Measurements from ENCODE around the gene SRRM4. TPM values are rescaled to one million over a fixed set of nuclear protein-coding genes. Genes with fewer than 3 reads are reported as not detected.

SRRM4 gene
- total RNA-seq, 1 experiment from 2014 or later, result 0.96 TPM

GRCh38 chr12:119060847-119061796 is 79.8 kb downstream of the SRRM4 start:
- Mint-ChIP-seq H3K4me3 (no peak overlapping the region), H3K27ac (no peak overlapping the region), H3K36me3 (no peaks in the 10 kb centered on the region), H3K27me3 (ENCODE audit: low read depth) (peaks cover 4% of the 10 kb centered on the region; the same call in 1 of the 2 replicates), H3K4me1 (peaks cover 13% of the 10 kb centered on the region), H3K9me3 (peaks cover 9% of the 10 kb centered on the region)
- POLR2A ChIA-PET, result no interaction called here
- peak; percentile 83 for ATAC-seq
- DNase-seq (ENCODE audit: low spot score), result peak; percentile 85
- CTCF ChIA-PET, result interaction anchor here (0.6 kb wide), 1 partner anchor 24 kb away, joined by 3 read pairs; no protein-coding TSS in a partner anchor
- TF ChIP-seq, protein P1, sequence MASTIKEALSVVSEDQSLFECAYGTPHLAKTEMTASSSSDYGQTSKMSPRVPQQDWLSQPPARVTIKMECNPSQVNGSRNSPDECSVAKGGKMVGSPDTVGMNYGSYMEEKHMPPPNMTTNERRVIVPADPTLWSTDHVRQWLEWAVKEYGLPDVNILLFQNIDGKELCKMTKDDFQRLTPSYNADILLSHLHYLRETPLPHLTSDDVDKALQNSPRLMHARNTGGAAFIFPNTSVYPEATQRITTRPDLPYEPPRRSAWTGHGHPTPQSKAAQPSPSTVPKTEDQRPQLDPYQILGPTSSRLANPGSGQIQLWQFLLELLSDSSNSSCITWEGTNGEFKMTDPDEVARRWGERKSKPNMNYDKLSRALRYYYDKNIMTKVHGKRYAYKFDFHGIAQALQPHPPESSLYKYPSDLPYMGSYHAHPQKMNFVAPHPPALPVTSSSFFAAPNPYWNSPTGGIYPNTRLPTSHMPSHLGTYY (CRISPR knock-in tag; IDR thresholded peaks at IDR 0.05), result no peak
- TF ChIP-seq ZBTB43 (CRISPR knock-in tag; IDR thresholded peaks at IDR 0.05) (peak; percentile 93), IRF2 (CRISPR knock-in tag; IDR thresholded peaks at IDR 0.05; ENCODE audit: borderline replicate concordance, low read depth) (no peak; the same call in 1 of the 2 replicates), FOXK1 (CRISPR knock-in tag; IDR thresholded peaks at IDR 0.05) (peak; percentile 87; the same call in 1 of the 2 replicates), TP53 (CRISPR knock-in tag; IDR thresholded peaks at IDR 0.05) (0 out of 2 replicates have a peak, but pooled peaks have one; percentile 63), CREM (CRISPR knock-in tag; IDR thresholded peaks at IDR 0.05) (no peak), TCF7 (CRISPR knock-in tag; IDR thresholded peaks at IDR 0.05; ENCODE audit: low read depth) (0 out of 2 replicates have a peak, but pooled peaks have one; percentile 28), TEAD4 (CRISPR knock-in tag; IDR thresholded peaks at IDR 0.05) (peak; percentile 72; the same call in 1 of the 2 replicates), KAT7 (CRISPR knock-in tag; IDR thresholded peaks at IDR 0.05; ENCODE audit: borderline replicate concordance) (0 out of 2 replicates have a peak, but pooled peaks have one; percentile 43), ARID4B (CRISPR knock-in tag; IDR thresholded peaks at IDR 0.05; ENCODE audit: borderline replicate concordance) (peak; percentile 85), MXD4 (CRISPR knock-in tag; IDR thresholded peaks at IDR 0.05; ENCODE audit: borderline replicate concordance) (no peak), ESRRA (CRISPR knock-in tag; IDR thresholded peaks at IDR 0.05; ENCODE audit: borderline replicate concordance) (no peak), TEAD1 (CRISPR knock-in tag; IDR thresholded peaks at IDR 0.05) (peak; percentile 93), SOX15 (CRISPR knock-in tag; IDR thresholded peaks at IDR 0.05) (no peak), NFYB (CRISPR knock-in tag; conservative IDR thresholded peaks at IDR 0.05; ENCODE audit: low read depth) (peak; percentile 27; the same call in 1 of the 2 replicates), ZNF219 (CRISPR knock-in tag; IDR thresholded peaks at IDR 0.05; ENCODE audit: borderline replicate concordance) (no peak), EMX1 (CRISPR knock-in tag; IDR thresholded peaks at IDR 0.05) (no peak), SP1 (CRISPR knock-in tag; conservative IDR thresholded peaks at IDR 0.05) (no peak; the same call in 1 of the 2 replicates), SMAD4 (CRISPR knock-in tag; IDR thresholded peaks at IDR 0.05) (0 out of 2 replicates have a peak, but pooled peaks have one; percentile 42), NR3C1 (CRISPR knock-in tag; conservative IDR thresholded peaks at IDR 0.05; ENCODE audit: low read depth) (no peak)
- TF ChIP-seq, protein P2, sequence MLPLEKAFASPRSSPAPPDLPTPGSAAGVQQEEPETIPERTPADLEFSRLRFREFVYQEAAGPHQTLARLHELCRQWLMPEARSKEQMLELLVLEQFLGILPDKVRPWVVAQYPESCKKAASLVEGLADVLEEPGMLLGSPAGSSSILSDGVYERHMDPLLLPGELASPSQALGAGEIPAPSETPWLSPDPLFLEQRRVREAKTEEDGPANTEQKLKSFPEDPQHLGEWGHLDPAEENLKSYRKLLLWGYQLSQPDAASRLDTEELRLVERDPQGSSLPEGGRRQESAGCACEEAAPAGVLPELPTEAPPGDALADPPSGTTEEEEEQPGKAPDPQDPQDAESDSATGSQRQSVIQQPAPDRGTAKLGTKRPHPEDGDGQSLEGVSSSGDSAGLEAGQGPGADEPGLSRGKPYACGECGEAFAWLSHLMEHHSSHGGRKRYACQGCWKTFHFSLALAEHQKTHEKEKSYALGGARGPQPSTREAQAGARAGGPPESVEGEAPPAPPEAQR (CRISPR knock-in tag; IDR thresholded peaks at IDR 0.05), result no peak
- TF ChIP-seq, protein P3, sequence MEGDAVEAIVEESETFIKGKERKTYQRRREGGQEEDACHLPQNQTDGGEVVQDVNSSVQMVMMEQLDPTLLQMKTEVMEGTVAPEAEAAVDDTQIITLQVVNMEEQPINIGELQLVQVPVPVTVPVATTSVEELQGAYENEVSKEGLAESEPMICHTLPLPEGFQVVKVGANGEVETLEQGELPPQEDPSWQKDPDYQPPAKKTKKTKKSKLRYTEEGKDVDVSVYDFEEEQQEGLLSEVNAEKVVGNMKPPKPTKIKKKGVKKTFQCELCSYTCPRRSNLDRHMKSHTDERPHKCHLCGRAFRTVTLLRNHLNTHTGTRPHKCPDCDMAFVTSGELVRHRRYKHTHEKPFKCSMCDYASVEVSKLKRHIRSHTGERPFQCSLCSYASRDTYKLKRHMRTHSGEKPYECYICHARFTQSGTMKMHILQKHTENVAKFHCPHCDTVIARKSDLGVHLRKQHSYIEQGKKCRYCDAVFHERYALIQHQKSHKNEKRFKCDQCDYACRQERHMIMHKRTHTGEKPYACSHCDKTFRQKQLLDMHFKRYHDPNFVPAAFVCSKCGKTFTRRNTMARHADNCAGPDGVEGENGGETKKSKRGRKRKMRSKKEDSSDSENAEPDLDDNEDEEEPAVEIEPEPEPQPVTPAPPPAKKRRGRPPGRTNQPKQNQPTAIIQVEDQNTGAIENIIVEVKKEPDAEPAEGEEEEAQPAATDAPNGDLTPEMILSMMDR (IDR thresholded peaks at IDR 0.05), result no peak
- TF ChIP-seq, protein P4, sequence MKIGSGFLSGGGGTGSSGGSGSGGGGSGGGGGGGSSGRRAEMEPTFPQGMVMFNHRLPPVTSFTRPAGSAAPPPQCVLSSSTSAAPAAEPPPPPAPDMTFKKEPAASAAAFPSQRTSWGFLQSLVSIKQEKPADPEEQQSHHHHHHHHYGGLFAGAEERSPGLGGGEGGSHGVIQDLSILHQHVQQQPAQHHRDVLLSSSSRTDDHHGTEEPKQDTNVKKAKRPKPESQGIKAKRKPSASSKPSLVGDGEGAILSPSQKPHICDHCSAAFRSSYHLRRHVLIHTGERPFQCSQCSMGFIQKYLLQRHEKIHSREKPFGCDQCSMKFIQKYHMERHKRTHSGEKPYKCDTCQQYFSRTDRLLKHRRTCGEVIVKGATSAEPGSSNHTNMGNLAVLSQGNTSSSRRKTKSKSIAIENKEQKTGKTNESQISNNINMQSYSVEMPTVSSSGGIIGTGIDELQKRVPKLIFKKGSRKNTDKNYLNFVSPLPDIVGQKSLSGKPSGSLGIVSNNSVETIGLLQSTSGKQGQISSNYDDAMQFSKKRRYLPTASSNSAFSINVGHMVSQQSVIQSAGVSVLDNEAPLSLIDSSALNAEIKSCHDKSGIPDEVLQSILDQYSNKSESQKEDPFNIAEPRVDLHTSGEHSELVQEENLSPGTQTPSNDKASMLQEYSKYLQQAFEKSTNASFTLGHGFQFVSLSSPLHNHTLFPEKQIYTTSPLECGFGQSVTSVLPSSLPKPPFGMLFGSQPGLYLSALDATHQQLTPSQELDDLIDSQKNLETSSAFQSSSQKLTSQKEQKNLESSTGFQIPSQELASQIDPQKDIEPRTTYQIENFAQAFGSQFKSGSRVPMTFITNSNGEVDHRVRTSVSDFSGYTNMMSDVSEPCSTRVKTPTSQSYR (CRISPR knock-in tag; IDR thresholded peaks at IDR 0.05), result peak; percentile 83; the same call in 1 of the 2 replicates

Data from WTC11 (cell line).